Gastrocnemius medialis (tissue), 4 donors: Measurements from ENCODE around the gene UBL4A.

Experiments
- POLR2A ChIP-seq, 2 donors: fragments of 450-650 bp; IDR thresholded peaks; one replicate each; pipeline ENCODE4 v1.6.1; 2017; ENCODE audit warnings: antibody characterized with exemption in 2 of 2, mild to moderate bottlenecking in 2 of 2, moderate library complexity in 2 of 2
- TF ChIP-seq, protein P1 (sequence below), 5 experiments: fragments of 450-650 bp in 3 of 5; fragments of 200-600 bp in 2 of 5; sonication (generic) in 2 of 5; IDR thresholded peaks in 4 of 5; conservative IDR thresholded peaks in 1 of 5; 1 replicate in 4 of 5; 2 replicates in 1 of 5; pipeline ENCODE4 v1.5.1; 2016 to 2019; ENCODE audit warnings: antibody characterized with exemption in 5 of 5, mild to moderate bottlenecking in 3 of 5, moderate library complexity in 3 of 5

DNA sequence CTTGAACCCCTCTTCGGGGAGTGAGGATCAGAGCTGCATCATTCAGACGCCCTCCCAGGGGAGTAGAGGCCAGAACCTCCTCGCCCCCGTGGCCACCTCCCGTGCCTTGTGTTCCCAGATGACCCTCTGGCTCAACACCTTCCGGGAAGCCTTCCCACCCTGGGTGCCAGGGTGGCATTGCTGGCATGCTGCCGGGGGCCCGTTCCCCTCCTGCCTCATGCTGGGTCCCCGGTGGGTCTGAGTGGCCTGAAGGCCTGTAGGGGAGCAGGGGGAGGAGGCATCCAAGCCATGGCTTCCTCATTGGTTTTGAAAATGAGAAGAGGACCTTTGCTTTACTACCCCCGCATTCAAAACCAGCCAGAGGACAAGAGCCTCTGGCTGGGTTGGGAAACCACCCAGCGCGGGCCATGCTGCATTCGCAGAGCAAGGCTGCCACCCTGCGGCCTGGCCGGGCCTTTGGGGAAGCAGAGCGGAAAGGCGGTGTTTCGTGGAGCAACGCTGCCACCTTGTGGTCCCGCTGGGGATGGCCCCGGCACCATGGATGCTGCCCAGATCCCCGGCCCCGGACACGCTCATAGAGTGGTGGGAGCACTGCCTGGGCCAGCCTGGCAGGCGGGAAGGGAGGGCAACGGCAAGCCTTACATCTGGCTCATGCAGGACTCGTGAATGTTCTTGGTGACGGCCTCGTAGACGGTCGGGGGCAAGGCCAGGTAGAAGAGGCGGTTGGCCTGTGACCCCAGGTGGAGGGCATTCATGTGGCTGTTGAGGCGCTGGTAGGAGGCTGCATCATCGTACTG is 48.3 kb upstream of the UBL4A start:
- TF ChIP-seq POLR2A (IDR thresholded peaks at IDR 0.05): no peak
- TF ChIP-seq, protein P1, sequence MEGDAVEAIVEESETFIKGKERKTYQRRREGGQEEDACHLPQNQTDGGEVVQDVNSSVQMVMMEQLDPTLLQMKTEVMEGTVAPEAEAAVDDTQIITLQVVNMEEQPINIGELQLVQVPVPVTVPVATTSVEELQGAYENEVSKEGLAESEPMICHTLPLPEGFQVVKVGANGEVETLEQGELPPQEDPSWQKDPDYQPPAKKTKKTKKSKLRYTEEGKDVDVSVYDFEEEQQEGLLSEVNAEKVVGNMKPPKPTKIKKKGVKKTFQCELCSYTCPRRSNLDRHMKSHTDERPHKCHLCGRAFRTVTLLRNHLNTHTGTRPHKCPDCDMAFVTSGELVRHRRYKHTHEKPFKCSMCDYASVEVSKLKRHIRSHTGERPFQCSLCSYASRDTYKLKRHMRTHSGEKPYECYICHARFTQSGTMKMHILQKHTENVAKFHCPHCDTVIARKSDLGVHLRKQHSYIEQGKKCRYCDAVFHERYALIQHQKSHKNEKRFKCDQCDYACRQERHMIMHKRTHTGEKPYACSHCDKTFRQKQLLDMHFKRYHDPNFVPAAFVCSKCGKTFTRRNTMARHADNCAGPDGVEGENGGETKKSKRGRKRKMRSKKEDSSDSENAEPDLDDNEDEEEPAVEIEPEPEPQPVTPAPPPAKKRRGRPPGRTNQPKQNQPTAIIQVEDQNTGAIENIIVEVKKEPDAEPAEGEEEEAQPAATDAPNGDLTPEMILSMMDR (IDR thresholded peaks at IDR 0.05 in 4 of 5, conservative IDR thresholded peaks at IDR 0.05 in 1 of 5): peak; percentile 94 to 99 (median 98)
